SK-N-SH (cell line): ENCODE data around the gene TSTD1.
"Not testable (repeated sequence)": the region's sequence is repeated elsewhere in the genome, so short reads cannot be mapped to it uniquely, and the experiment has no call there.

Experiments
- CTCF ChIP-seq: fragments of 200-600 bp; sonication (generic); IDR thresholded peaks from 2 replicates; pipeline ENCODE4 v1.6.1; 2017; ENCODE audit warnings: antibody characterized with exemption, mild to moderate bottlenecking, moderate library complexity
- EP300 ChIP-seq, 2 experiments: IDR thresholded peaks; 2 replicates each; pipeline versions ENCODE4 v1.4.0 to v1.6.1; 2012; ENCODE audit warnings: borderline replicate concordance in 1 of 2, low read depth in 1 of 2, low read length in 1 of 2
- EZH2phosphoT487 ChIP-seq: fragments of 200-600 bp; sonication (generic); IDR thresholded peaks from 2 replicates; pipeline ENCODE4 v1.6.1; 2017; ENCODE audit warnings: low read depth, mixed run types, mild to moderate bottlenecking, antibody characterized with exemption, moderate library complexity, borderline replicate concordance
- PBX3 ChIP-seq: IDR thresholded peaks from 2 replicates; pipeline ENCODE4; 2012
- POLR2AphosphoS5 ChIP-seq: IDR thresholded peaks from 2 replicates; pipeline ENCODE4 v1.6.1; 2012; ENCODE audit warnings: low read depth, low read length
- RAD21 ChIP-seq: IDR thresholded peaks from 2 replicates; pipeline ENCODE4 v1.6.1; 2012; ENCODE audit warnings: mild to moderate bottlenecking, low read length
- SMC3 ChIP-seq: IDR thresholded peaks from 2 replicates; pipeline ENCODE4 v1.6.1; 2012; ENCODE audit warnings: low read depth, low read length, improper control_type of control experiment
- USF2 ChIP-seq: fragments of 150-350 bp; IDR thresholded peaks from 2 replicates; pipeline ENCODE4 v1.6.1; 2017; ENCODE audit warnings: antibody characterized with exemption, low read length, low read depth, borderline replicate concordance

- not testable (repeated sequence) for TF ChIP-seq POLR2AphosphoS5; PBX3; EZH2phosphoT487; CTCF; RAD21; EP300 (IDR thresholded peaks at IDR 0.05; ENCODE audit: borderline replicate concordance in 1 of 2, low read depth in 1 of 2, low read length in 1 of 2); USF2; SMC3
Measured at GRCh38 chr1:161022432-161022831, 16.3 kb downstream of the TSTD1 start.
